GM18873 (cell line): Measurements from ENCODE around the gene SERPINB13.

ENCODE experiments used
- ATAC-seq: cut with Tn5 transposase; IDR thresholded peaks from one replicate; pipeline ENCODE4 v1.9.1; 2021; ENCODE audit warnings: mild to moderate bottlenecking, moderate library complexity, moderate number of reproducible peaks; ENCODE audit not compliant: unreplicated experiment, low FRiP score

The SERPINB13 gene, protein sequence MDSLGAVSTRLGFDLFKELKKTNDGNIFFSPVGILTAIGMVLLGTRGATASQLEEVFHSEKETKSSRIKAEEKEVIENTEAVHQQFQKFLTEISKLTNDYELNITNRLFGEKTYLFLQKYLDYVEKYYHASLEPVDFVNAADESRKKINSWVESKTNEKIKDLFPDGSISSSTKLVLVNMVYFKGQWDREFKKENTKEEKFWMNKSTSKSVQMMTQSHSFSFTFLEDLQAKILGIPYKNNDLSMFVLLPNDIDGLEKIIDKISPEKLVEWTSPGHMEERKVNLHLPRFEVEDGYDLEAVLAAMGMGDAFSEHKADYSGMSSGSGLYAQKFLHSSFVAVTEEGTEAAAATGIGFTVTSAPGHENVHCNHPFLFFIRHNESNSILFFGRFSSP

GRCh38 chr18:63586966-63587365, at the start of gene SERPINB13:
TSS of gene SERPINB13 (plus strand) at chr18:63587343. CDS start at chr18:63588668, 1,325 bp downstream.
- no peak for ATAC-seq

DNA sequence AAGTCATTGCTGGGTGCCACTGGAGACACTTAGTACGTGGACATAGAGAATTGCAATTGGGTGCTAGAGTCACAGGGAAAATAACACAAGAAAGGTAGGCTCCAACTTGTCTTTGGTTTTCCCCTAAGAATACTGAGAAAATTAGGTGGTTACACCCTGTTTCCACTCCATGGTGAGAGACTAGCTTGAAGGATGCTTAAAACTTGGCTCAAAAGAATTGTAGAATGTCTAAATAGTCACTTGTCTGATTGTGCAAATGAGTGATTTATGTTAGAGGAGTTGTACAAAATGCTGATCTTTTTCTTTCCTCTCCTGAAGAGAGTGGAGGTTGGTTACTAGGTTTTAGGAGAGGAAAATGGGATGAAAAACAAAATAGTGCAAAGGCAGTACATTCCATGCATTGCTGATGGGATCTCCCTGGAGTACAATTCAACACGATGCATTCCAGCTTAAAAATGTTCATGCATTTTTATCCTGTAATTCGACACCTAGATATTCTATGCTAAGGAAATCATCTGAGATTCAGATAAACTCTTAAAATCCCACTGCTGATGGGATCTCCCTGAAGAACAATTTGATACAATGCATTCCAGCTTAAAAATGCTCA, 47.1 kb upstream of the SERPINB13 start:
- no peak for ATAC-seq

DNA sequence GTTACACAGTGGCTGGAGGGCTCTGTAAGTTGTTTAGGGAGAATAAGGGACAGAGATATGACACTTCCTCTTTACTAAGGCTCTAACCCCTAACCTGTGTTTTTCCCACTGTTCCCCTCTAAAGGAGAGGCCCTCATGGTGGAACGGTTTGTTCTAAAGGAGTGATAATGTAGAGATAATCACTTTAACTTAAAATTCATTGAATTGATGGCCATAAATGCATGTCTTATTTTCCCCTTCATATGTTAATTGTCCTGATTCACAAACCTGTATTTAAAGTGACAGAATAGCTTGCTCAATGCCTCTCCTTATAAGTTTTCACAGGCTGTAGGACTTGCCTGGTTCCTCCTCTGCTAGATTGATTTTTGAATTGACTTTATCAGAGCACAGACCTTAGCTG, 45.1 kb upstream of the SERPINB13 start, which contains the start of gene SERPINB12:
Gene SERPINB12, plus strand, starts transcription at position 301 of the 400 bp plus-strand sequence. CDS start 13,791 bp downstream, outside the sequence.
- ATAC-seq: no peak

- no peak for ATAC-seq
These were observed 43.1 kb upstream of the SERPINB13 start for GRCh38 chr18:63544017-63544416.

DNA sequence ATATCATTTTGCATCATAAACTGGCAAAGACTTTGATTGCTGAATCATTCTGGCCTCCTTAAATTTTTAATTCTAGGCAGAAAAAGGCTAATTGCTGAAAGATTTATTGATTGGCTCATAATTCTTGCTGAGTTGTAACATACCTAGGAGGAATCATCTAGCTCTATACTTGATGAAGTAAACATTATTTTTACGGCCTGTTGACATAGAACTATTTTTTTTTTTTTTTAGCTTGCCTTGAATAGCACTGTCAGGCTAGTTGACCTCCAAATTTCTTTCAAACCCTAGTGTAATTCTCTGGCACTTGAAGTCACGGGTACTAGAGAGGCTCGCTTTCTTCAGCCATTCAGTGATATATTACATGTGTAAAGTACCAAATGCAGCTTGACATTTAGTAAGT, 42.1 kb upstream of the SERPINB13 start:
- no peak for ATAC-seq

DNA sequence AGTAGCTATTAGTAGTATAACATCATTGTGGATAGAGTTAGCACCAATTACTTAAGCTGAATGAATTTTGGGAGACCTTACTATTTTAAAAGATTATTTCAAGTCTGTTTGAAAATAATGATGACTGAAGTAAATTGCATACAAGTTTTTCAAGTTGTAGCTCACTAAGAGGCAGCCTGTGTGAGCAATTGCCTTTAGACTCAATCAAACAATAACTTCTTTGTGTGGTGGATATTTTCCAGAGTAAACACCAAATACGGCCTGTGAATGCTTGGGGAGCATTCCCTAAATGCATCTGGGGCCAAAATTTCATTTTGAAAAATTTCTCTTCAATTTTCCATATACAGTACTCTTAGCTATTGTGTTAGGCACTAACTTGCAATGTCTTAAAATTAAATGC, 37.1 kb upstream of the SERPINB13 start:
- ATAC-seq: no peak

DNA sequence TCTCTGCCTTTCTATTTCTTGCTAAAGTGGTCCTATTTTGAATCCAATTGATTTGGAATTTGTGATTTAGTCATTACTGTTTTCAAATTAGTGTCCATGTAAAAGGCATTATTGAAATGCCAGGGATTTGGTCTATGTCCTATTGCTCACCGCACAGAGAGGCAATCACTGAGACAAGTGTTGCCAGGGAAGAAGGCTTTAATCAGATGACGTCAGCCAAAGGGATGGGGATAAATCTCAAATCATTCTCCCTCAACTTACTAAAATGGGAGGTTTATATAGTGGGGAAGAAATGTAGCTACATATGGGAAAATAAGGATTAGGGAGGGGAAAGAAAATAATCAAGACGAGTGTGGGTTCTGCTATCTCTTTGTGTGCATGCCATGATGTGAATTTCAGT, 35.4 kb upstream of the SERPINB13 start:
- ATAC-seq: no peak

- no peak for ATAC-seq
These were observed 34.6 kb upstream of the SERPINB13 start for GRCh38 chr18:63552581-63552980.

DNA sequence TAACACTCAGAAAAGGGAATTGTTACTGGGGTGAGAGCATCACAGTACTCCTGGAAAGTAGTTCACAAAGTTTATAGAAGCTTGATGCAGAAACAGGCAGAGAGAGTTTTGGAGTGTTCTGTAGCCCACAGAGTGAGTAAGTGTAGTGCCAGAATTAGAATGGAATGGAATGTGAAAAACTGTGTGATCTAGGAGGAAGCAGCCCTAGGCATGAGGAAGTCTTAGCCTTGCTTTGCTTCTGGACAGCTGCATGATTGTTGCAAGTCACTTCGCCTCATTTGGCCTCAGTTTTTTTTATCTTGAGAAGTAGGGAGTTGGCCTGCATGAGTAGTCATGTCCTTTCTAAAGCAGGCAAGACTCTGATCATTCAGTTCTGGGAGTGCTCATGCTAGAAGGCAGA, 34.1 kb upstream of the SERPINB13 start:
- no peak for ATAC-seq

DNA sequence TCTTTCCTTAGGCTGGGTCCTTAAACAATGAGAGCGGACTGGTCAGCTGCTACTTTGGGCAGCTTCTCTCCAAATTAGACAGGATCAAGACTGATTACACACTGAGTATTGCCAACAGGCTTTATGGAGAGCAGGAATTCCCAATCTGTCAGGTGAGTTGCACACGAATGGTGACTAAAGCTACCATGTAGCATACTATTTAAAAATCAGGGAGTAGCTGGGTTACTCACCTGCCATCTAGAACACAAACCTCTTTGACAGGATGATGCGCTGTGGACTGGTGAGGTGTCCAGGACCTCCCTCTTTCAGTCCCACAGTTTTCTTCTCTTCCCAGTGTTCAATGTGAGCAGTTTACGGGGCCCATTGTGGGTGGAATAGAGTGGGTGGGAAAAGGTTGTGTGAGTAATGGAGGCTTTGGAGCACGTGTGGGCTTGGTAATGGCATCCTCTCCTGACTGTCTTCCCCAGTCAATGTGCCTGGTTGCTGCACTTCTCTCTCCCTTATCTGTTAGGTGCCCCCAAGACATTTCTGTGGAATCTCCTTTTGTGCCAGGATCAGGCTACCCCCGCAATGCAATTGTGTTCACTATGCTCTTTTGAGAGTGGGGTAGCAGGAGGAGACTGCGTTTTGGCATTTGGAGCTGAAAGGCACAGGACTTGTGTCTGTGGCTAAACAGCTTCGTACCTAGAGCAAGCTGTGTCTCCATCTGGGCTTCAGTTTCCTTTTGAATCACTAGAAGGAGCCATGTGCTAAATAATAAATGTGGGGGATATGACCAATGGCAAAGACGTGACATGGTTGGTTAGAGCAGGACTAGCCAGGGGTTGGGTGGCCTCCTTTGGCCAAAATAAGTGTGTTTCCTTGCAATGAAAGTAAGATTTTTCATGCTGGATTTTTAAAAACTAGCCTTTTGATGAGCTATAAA, 27.3 kb upstream of the SERPINB13 start:
- no peak for ATAC-seq

DNA sequence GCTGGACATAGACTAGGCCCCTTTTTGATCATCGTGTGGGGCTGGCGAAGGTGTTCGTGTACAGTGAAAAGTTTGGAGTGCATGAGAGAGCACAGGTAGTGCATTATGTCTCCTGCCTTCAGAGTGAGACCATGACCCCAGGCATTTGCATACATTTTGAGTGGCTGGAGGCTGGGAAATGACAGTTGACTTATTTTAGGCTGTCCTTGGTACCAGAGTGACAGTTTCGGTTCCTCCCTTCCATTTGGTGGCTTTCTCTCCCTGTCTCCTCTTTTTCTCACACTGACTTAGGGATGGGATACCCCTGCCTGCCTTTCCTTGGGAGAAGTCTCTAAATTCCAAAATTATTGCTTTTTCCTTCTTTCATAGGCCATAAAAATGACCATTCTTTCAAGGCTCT, 24.9 kb upstream of the SERPINB13 start:
- ATAC-seq: peak; percentile 62

DNA sequence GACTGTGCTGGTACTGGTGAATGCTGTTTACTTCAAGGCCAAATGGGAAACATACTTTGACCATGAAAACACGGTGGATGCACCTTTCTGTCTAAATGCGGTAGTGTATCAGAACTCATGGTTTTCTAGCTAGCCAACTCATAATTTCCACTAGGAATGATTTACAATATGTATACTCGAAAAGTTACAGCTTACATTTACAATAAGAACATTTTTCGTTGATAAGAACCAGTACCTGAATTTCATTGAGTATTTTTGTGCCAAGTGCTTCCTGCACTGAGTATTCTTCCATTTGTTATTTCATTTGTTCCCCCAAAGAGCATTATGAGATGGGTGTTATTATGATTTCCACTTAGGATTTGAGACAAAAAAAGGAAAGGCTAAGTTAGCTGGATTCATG, 23.1 kb upstream of the SERPINB13 start:
- ATAC-seq: no peak

- ATAC-seq: no peak
These were observed 22.6 kb upstream of the SERPINB13 start for GRCh38 chr18:63564561-63564960.

GRCh38 chr18:63567276-63567675, 19.9 kb upstream of the SERPINB13 start:
- no peak for ATAC-seq

- no peak for ATAC-seq
These were observed 19.3 kb upstream of the SERPINB13 start for GRCh38 chr18:63567825-63568224.

DNA sequence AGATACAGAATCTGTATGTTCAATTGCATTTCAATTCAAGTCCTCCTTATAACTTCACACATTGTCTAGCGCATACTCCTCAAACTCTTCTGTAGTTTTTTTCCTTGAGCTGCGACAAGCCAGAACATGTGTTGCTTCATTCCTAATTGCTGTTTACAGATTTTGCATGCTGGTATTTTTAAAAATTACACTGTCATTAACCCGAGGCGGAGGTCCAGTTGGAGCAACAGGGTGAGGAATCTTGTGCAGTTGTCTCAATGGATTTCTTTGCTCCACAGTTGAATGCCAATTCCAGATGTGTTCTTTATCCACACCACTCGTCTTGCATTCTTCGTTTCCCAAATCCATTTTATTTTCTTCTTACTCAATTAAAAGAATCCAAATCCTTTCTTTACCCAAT, 16.4 kb upstream of the SERPINB13 start:
- no peak for ATAC-seq

DNA sequence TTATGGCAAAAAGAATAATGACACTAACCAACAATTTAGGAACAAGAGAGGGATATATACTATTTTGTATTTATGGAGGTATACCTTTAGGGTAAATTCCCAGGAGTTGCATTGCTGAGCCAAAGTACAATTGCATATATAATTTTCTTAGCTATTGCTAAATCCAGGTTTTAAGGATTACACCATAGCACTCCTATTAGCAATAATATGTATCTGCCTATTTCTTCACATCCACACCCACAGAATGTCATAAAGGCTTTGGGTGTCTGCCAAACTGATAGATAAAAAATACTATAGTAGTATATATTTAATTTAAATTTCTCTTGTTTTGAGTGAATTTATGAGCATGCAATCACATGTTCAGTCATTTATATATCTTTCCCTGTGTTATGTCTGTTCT, 11.5 kb upstream of the SERPINB13 start:
- no peak for ATAC-seq

DNA sequence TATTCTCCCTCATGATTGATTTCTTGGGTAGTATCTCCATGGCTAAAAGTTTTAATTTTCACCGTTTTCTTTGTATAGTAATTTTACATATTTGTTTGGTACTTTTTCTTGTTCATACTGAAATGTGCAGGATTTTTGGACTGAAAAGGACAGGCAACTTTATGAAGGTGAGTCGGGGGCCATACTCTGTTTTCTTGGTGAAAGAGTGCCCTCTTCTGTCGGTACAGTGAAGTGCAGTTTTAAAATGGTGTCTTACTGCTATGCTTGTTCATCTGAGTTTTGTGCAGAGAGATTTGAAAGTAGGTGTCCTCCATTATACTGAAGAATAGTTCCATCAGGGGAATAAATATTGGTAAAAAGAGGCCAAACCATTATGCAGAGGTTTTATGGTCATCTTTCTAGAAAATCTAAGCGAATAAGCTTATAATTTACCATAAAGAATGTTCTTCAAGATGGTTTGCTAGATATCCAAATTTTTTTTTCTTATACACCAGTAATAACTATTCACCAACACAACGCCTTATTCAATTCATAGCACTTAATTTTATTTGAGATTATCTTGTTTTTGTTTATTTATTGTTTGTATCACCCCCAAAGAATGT, 8.7 kb upstream of the SERPINB13 start:
- peak; percentile 60 for ATAC-seq

DNA sequence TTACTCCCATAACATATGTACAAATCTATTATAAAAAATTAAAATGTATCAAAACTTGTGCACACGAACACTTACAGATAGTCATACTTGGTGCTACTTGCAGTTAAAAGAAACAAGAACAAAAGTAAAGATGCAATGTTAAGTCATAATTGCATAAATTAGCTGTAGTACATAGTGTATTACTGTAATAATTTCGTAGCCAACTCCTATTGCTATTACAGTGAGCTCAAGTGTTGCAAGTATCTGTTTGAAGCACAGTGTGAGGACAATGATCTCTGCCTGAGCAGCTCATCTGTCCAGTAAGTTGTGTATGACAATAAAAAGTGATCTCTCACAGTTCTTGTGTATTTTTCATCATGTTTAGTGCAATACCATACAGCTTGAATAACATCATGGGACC, 7.5 kb upstream of the SERPINB13 start:
- ATAC-seq: no peak

- ATAC-seq: no peak
These were observed 1.2 kb upstream of the SERPINB13 start for GRCh38 chr18:63585988-63586387.

GRCh38 chr18:63586431-63586830, 712 bp upstream of the SERPINB13 start:
- no peak for ATAC-seq
